IMR-90 (cell line): ENCODE measurements around the gene SUN1. TPM values are rescaled to one million over a fixed set of nuclear protein-coding genes. Genes with fewer than 3 reads are reported as not detected.

Experiments used
- ATAC-seq: fragments of 200-7000 bp; cut with Tn5 transposase; 2 replicates; pipeline ENCODE4 v1.9.1; 2020; ENCODE audit warnings: low read depth, mild to moderate bottlenecking, moderate library complexity
- BruUV-seq: library from RNA; stranded (reverse); fragments of 400-500 nt; replicated peaks from 2 replicates; lab custom pipeline; 2021; lab: Mats Ljungman, UMichigan
- CTCF ChIA-PET: fragments of 300-600 bp; formaldehyde crosslinking; extraction: SDS; loops from one replicate; lab custom pipeline; 2021; ENCODE audit warnings: antibody characterized with exemption; lab: Yijun Ruan, JAX
- POLR2A ChIA-PET: fragments of 300-600 bp; sonication (Branson Sonifier 250); formaldehyde crosslinking; loops from one replicate; lab custom pipeline; 2022; ENCODE audit warnings: antibody characterized with exemption; ENCODE audit not compliant: unreplicated experiment; lab: Charles Lee
- DNase-seq: peaks from one replicate; pipeline ENCODE4 v3.0.0; 2013
- H2AFZ ChIP-seq: replicated peaks from 2 replicates; pipeline ENCODE3; 2013; ENCODE audit warnings: low read length, mild to moderate bottlenecking; ENCODE audit not compliant: poor library complexity
- H2AK5ac ChIP-seq: 2 replicates; pipeline ENCODE4 v1.6.1; 2013; ENCODE audit warnings: low read depth, low read length, inconsistent platforms
- H2AK9ac ChIP-seq: replicated peaks from 2 replicates; pipeline ENCODE3; 2013; ENCODE audit warnings: mild to moderate bottlenecking, low read depth, low read length, moderate library complexity; ENCODE audit not compliant: poor library complexity
- H2BK120ac ChIP-seq: 2 replicates; pipeline ENCODE4 v1.6.1; 2013; ENCODE audit warnings: low read depth, low read length, inconsistent platforms
- H2BK15ac ChIP-seq: 3 replicates; pipeline ENCODE4 v1.6.1; 2013; ENCODE audit warnings: low read depth, low read length, inconsistent platforms
- H2BK20ac ChIP-seq: 2 replicates; pipeline ENCODE4 v1.6.1; 2013; ENCODE audit warnings: low read depth, mild to moderate bottlenecking, inconsistent platforms, low read length, moderate library complexity
- H2BK5ac ChIP-seq: 2 replicates; pipeline ENCODE4 v1.6.1; 2013; ENCODE audit warnings: mild to moderate bottlenecking, low read depth, low read length, inconsistent platforms; ENCODE audit not compliant: poor library complexity, severe bottlenecking
- H3K14ac ChIP-seq: replicated peaks from 2 replicates; pipeline ENCODE4 v1.6.1; 2013; ENCODE audit warnings: low read depth, low read length, inconsistent platforms
- H3K18ac ChIP-seq: 2 replicates; pipeline ENCODE4 v1.6.1; 2013; ENCODE audit warnings: low read depth, low read length, control low read depth
- H3K23ac ChIP-seq: 2 replicates; pipeline ENCODE4 v1.6.1; 2013; ENCODE audit warnings: low read depth, low read length, inconsistent platforms
- H3K27ac ChIP-seq: 2 replicates; pipeline ENCODE4 v1.5.1; 2013; ENCODE audit warnings: mild to moderate bottlenecking, control low read depth, low read length; ENCODE audit not compliant: insufficient read depth
- H3K27me3 ChIP-seq: 2 replicates; pipeline ENCODE4 v1.6.1; 2013; ENCODE audit warnings: low read length; ENCODE audit not compliant: control insufficient read depth, insufficient read depth
- H3K36me3 ChIP-seq: 2 replicates; pipeline ENCODE4 v1.6.1; 2013; ENCODE audit warnings: low read length, mixed read lengths; ENCODE audit not compliant: control insufficient read depth, insufficient read depth
- H3K4ac ChIP-seq: 2 replicates; pipeline ENCODE4 v1.6.1; 2013; ENCODE audit warnings: low read depth, low read length, inconsistent platforms
- H3K4me1 ChIP-seq: 2 replicates; pipeline ENCODE4 v1.6.1; 2013; ENCODE audit warnings: low read length, mixed read lengths; ENCODE audit not compliant: control insufficient read depth, insufficient read depth
- H3K4me2 ChIP-seq: 2 replicates; pipeline ENCODE4 v1.6.1; 2013; ENCODE audit warnings: low read depth, mild to moderate bottlenecking, control low read depth, low read length, moderate library complexity
- H3K4me3 ChIP-seq: 2 replicates; pipeline ENCODE4 v1.5.1; 2013; ENCODE audit warnings: low read depth, mild to moderate bottlenecking, control low read depth, low read length, moderate library complexity; ENCODE audit not compliant: insufficient read depth
- H3K56ac ChIP-seq: 2 replicates; pipeline ENCODE4 v1.6.1; 2013; ENCODE audit warnings: low read length, inconsistent platforms; ENCODE audit not compliant: insufficient read depth; ENCODE audit errors: extremely low read depth
- H3K79me1 ChIP-seq, 2 experiments: 2 replicates each; pipeline ENCODE4 v1.6.1; 2013; ENCODE audit warnings: low read length in 2 of 2, inconsistent platforms in 1 of 2, low read depth in 1 of 2
- H3K9ac ChIP-seq: 2 replicates; pipeline ENCODE4 v1.6.1; 2013; ENCODE audit warnings: low read depth, low read length, control low read depth
- H3K9me1 ChIP-seq: 2 replicates; pipeline ENCODE4 v1.6.1; 2013; ENCODE audit warnings: low read length, inconsistent platforms; ENCODE audit not compliant: insufficient read depth
- H3K9me3 ChIP-seq: 2 replicates; pipeline ENCODE4 v1.6.1; 2013; ENCODE audit warnings: low read length; ENCODE audit not compliant: control insufficient read depth, insufficient read depth
- H4K20me1 ChIP-seq: 2 replicates; pipeline ENCODE4 v1.6.1; 2013; ENCODE audit warnings: low read length, inconsistent platforms; ENCODE audit not compliant: insufficient read depth
- H4K5ac ChIP-seq: 2 replicates; pipeline ENCODE4 v1.6.1; 2013; ENCODE audit warnings: mild to moderate bottlenecking, low read depth, low read length, control low read depth
- H4K8ac ChIP-seq, 2 experiments: 2 replicates each; pipeline ENCODE4 v1.6.1; 2013; ENCODE audit warnings: low read depth in 2 of 2, low read length in 2 of 2, control low read depth in 1 of 2, inconsistent platforms in 1 of 2
- H4K91ac ChIP-seq: 2 replicates; pipeline ENCODE4 v1.6.1; 2013; ENCODE audit warnings: low read depth, low read length, inconsistent platforms; ENCODE audit not compliant: insufficient read depth
- BHLHE40 ChIP-seq: fragments of 150-350 bp; IDR thresholded peaks from 2 replicates; pipeline ENCODE4 v1.6.1; 2016; ENCODE audit warnings: mild to moderate bottlenecking, low read depth, low read length
- CEBPB ChIP-seq: IDR thresholded peaks from 2 replicates; pipeline ENCODE4 v1.6.1; 2012; ENCODE audit warnings: low read depth, low read length, improper control_type of control experiment
- CHD1 ChIP-seq: IDR thresholded peaks from 2 replicates; pipeline ENCODE4 v1.6.1; 2012; ENCODE audit warnings: low read depth, low read length, improper control_type of control experiment
- FOS ChIP-seq: fragments of 150-350 bp; IDR thresholded peaks from 2 replicates; pipeline ENCODE4 v1.6.1; 2016; ENCODE audit warnings: low read depth, low read length
- MAFK ChIP-seq: IDR thresholded peaks from 2 replicates; pipeline ENCODE4 v1.6.1; 2012; ENCODE audit warnings: low read depth, low read length, improper control_type of control experiment
- MAZ ChIP-seq: IDR thresholded peaks from 2 replicates; pipeline ENCODE4 v1.6.1; 2012; ENCODE audit warnings: low read depth, mild to moderate bottlenecking, low read length, improper control_type of control experiment, moderate library complexity, borderline replicate concordance
- MXI1 ChIP-seq: IDR thresholded peaks from 2 replicates; pipeline ENCODE4 v1.6.1; 2012; ENCODE audit warnings: low read depth, mild to moderate bottlenecking, low read length, moderate library complexity, borderline replicate concordance
- NFE2L2 ChIP-seq: fragments of 150-350 bp; IDR thresholded peaks from 2 replicates; pipeline ENCODE4 v1.6.1; 2016; ENCODE audit warnings: low read depth, mild to moderate bottlenecking, low read length
- POLR2A ChIP-seq: IDR thresholded peaks from 2 replicates; pipeline ENCODE4 v1.6.1; 2012; ENCODE audit warnings: mild to moderate bottlenecking, low read depth, low read length
- RAD21 ChIP-seq: IDR thresholded peaks from 2 replicates; pipeline ENCODE4 v1.6.1; 2012; ENCODE audit warnings: low read length, improper control_type of control experiment
- RCOR1 ChIP-seq: IDR thresholded peaks from 2 replicates; pipeline ENCODE4 v1.6.1; 2012; ENCODE audit warnings: mild to moderate bottlenecking, low read length, improper control_type of control experiment; ENCODE audit not compliant: insufficient replicate concordance
- RFX5 ChIP-seq: IDR thresholded peaks from 2 replicates; pipeline ENCODE4 v1.8.0; 2012; ENCODE audit warnings: low read depth, mild to moderate bottlenecking, low read length, moderate library complexity
- SMC3 ChIP-seq: fragments of 150-350 bp; IDR thresholded peaks from 2 replicates; pipeline ENCODE4 v1.6.1; 2016; ENCODE audit warnings: low read depth, mild to moderate bottlenecking, antibody characterized with exemption, low read length, moderate library complexity
- WGBS, 2 experiments: methylation state at CpG; one replicate each; pipeline versions ENCODE4 v1.1.5 to v1.1.7; 2013; ENCODE audit warnings: missing lambda C conversion rate in 2 of 2; ENCODE audit not compliant: insufficient read length in 1 of 2; ENCODE audit errors: extremely low coverage in 2 of 2; 5-methylcytosine and 5-hydroxymethylcytosine counted together
- dilution Hi-C: fragments of 300-500 bp; cut with HindIII; formaldehyde crosslinking; loops from one replicate; pipeline ENCODE4 v1.14.3; 2018; ENCODE audit warnings: low sequenced_read_pairs; ENCODE audit not compliant: unreplicated experiment
- in situ Hi-C: fragments of 300-500 bp; cut with MboI; formaldehyde crosslinking; loops from 3 replicates; pipeline ENCODE4 v1.14.3; 2019; ENCODE audit warnings: low sequenced_read_pairs, inconsistent platforms, mixed read lengths
- intact Hi-C: fragments of 100-400 bp; cut with micrococcal nuclease; formaldehyde crosslinking; loops from 2 replicates; pipeline ENCODE4 v1.10.0; 2022
- polyA plus RNA-seq, 3 experiments: library from polyadenylated mRNA; depleted of rRNA; stranded (reverse); fragments of >200 nt; gene quantifications; 2 replicates each; pipeline ENCODE4 v1.2.3, GENCODE V29; 2012; ENCODE audit warnings: low replicate concordance in 1 of 3
- total RNA-seq: library from RNA; depleted of rRNA; stranded (reverse); fragments of >200 nt; gene quantifications from 2 replicates; pipeline ENCODE4 v1.2.3, GENCODE V29; 2012
- TF ChIP-seq, protein P1 (sequence below): fragments of 150-350 bp; IDR thresholded peaks from 2 replicates; pipeline ENCODE4 v1.6.1; 2017; ENCODE audit warnings: mild to moderate bottlenecking, antibody characterized with exemption, low read length, low read depth
- TF ChIP-seq, protein P2 (sequence below): fragments of 150-350 bp; IDR thresholded peaks from 2 replicates; pipeline ENCODE4 v1.6.1; 2016; ENCODE audit warnings: low read depth, mild to moderate bottlenecking, low read length, moderate library complexity, borderline replicate concordance
- TF ChIP-seq, protein P3 (sequence below): conservative IDR thresholded peaks from 2 replicates; pipeline ENCODE4 v1.5.1; 2012; ENCODE audit warnings: mild to moderate bottlenecking, low read depth, low read length, improper control_type of control experiment

SUN1 gene
- total and polyA plus RNA-seq, 2 of the 4 experiments (the other 2 are of a cell fraction) = 113 to 239 TPM

DNA sequence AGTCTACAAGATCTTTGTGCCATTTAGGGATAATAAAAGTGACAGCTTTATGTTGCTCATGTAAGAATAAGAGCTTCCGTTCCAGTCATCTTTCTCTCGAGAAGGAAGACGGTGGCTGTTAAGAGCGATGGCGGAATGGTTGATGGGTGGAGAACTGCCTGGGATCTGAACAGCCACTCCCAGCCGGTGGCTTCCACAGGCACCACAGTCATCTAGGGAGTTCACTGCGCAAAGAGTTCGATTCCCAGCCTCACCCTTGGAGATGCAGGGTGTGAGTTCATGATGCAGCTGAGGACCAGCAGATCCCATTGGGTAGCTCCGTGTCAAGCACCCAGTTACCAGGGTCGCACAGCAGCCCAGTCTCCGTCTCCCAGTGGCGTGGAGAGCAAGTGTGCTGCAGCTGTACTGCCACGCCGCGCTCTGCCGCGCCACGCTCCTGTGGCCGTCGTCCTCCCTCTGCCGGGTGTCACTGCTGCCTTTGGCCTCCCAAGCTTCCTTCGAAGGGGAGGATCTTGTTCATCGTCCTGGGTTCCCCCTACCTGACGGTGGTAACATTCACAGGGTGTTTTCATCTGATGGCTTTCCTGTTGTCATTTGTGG is 7.8 kb downstream of the SUN1 start:
- Histone ChIP-seq H2AK9ac (peak overlapping the region; percentile 23), H3K4me1 (peaks cover 5% of the 10 kb centered on the region; the same call in 1 of the 2 replicates), H2BK120ac (no peak overlapping the region), H2AK5ac (no peak overlapping the region), H3K4me2 (no peak overlapping the region), H2BK20ac (no peak overlapping the region), H3K18ac (no peak overlapping the region), H3K27ac (no peak overlapping the region), H3K4me3 (no peak overlapping the region), H3K14ac (no peak overlapping the region), H3K9me1 (peaks cover 8% of the 10 kb centered on the region), H4K91ac (no peak overlapping the region), H3K27me3 (no peaks in the 10 kb centered on the region), H2AFZ (no peak overlapping the region), H3K23ac (no peak overlapping the region), H4K20me1 (peaks cover 41% of the 10 kb centered on the region), H3K9me3 (no peaks in the 10 kb centered on the region), H4K8ac (no peak overlapping the region), H3K36me3 (peaks cover 50% of the 10 kb centered on the region), H3K56ac (no peak overlapping the region), H3K4ac (no peak overlapping the region), H2BK5ac (no peak overlapping the region), H3K9ac (no peak overlapping the region), H2BK15ac (no peak overlapping the region), H4K5ac (no peak overlapping the region), H3K79me1 (peaks cover 37 to 77% of the 10 kb centered on the region in 2 experiments)
- intact Hi-C loops = no loop called here
- TF ChIP-seq FOS = no peak
- no peak for TF ChIP-seq NFE2L2
- TF ChIP-seq POLR2A = no peak
- no peak for TF ChIP-seq MAFK
- TF ChIP-seq MAZ = no peak
- no peak for TF ChIP-seq RAD21
- TF ChIP-seq, protein P1, sequence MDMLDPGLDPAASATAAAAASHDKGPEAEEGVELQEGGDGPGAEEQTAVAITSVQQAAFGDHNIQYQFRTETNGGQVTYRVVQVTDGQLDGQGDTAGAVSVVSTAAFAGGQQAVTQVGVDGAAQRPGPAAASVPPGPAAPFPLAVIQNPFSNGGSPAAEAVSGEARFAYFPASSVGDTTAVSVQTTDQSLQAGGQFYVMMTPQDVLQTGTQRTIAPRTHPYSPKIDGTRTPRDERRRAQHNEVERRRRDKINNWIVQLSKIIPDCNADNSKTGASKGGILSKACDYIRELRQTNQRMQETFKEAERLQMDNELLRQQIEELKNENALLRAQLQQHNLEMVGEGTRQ = no peak
- TF ChIP-seq, protein P2, sequence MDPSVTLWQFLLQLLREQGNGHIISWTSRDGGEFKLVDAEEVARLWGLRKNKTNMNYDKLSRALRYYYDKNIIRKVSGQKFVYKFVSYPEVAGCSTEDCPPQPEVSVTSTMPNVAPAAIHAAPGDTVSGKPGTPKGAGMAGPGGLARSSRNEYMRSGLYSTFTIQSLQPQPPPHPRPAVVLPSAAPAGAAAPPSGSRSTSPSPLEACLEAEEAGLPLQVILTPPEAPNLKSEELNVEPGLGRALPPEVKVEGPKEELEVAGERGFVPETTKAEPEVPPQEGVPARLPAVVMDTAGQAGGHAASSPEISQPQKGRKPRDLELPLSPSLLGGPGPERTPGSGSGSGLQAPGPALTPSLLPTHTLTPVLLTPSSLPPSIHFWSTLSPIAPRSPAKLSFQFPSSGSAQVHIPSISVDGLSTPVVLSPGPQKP = no peak
- no peak for TF ChIP-seq CHD1
- no peak for TF ChIP-seq CEBPB
- TF ChIP-seq RCOR1 = no peak
- TF ChIP-seq MXI1 = no peak
- TF ChIP-seq BHLHE40 = no peak
- TF ChIP-seq, protein P3, sequence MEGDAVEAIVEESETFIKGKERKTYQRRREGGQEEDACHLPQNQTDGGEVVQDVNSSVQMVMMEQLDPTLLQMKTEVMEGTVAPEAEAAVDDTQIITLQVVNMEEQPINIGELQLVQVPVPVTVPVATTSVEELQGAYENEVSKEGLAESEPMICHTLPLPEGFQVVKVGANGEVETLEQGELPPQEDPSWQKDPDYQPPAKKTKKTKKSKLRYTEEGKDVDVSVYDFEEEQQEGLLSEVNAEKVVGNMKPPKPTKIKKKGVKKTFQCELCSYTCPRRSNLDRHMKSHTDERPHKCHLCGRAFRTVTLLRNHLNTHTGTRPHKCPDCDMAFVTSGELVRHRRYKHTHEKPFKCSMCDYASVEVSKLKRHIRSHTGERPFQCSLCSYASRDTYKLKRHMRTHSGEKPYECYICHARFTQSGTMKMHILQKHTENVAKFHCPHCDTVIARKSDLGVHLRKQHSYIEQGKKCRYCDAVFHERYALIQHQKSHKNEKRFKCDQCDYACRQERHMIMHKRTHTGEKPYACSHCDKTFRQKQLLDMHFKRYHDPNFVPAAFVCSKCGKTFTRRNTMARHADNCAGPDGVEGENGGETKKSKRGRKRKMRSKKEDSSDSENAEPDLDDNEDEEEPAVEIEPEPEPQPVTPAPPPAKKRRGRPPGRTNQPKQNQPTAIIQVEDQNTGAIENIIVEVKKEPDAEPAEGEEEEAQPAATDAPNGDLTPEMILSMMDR = no peak
- no peak for TF ChIP-seq SMC3
- no peak for TF ChIP-seq RFX5
- POLR2A ChIA-PET = interaction anchor here (0.6 kb wide), 1 partner anchor 76 kb away, joined by 10 read pairs; no protein-coding TSS in a partner anchor
- BruUV-seq = no TSS peak
- DNase-seq (no peak), ATAC-seq (no peak)
- CTCF ChIA-PET = no interaction called here
- dilution Hi-C loops = no loop called here
- in situ Hi-C loops = no loop called here
- WGBS, 2 experiments = 90% methylated on average over 11 of the region's 24 CpGs; no CpG with 5 or more reads in 1 of the 2 experiments
